Activated CD4-positive, alpha-beta T cell treated with anti-CD3 and anti-CD28 coated beads for 36 hours (primary cell): Measurements from ENCODE around the gene DIP2A. TPM values are rescaled to one million over a fixed set of nuclear protein-coding genes. Genes with fewer than 3 reads are reported as not detected.
A peak's percentile ranks its signal among the peaks of the same experiment; 100 is the strongest.

Experiments
- ATAC-seq: fragments of 200-7000 bp; cut with Tn5 transposase; one replicate; pipeline ENCODE4 v1.10.0; 2021; ENCODE audit warnings: mild to moderate bottlenecking, moderate library complexity
- CTCF ChIA-PET: fragments of 350-600 bp; sonication (Branson Sonifier 250); formaldehyde crosslinking; loops from one replicate; lab custom pipeline; 2021; ENCODE audit warnings: antibody characterized with exemption; lab: Charles Lee
- POLR2A ChIA-PET: fragments of 350-600 bp; sonication (Branson Sonifier 250); formaldehyde crosslinking; loops from one replicate; lab custom pipeline; 2021; ENCODE audit warnings: antibody characterized with exemption, inconsistent platforms; lab: Charles Lee
- DNase-seq: peaks from one replicate; pipeline ENCODE4 v3.0.0-alpha.2; 2020
- H3K27ac Mint-ChIP-seq: one replicate; pipeline ENCODE4 v1.8.0; 2021; ENCODE audit warnings: mixed read lengths
- H3K27me3 Mint-ChIP-seq: one replicate; pipeline ENCODE4 v1.8.0; 2021; ENCODE audit warnings: mixed read lengths
- H3K36me3 Mint-ChIP-seq: one replicate; pipeline ENCODE4 v1.8.0; 2021; ENCODE audit warnings: low read depth, mixed read lengths
- H3K4me1 Mint-ChIP-seq: one replicate; pipeline ENCODE4 v1.8.0; 2021; ENCODE audit warnings: mixed read lengths
- H3K4me3 Mint-ChIP-seq: one replicate; pipeline ENCODE4 v1.8.0; 2021; ENCODE audit warnings: mild to moderate bottlenecking, moderate library complexity, mixed read lengths
- H3K9me3 Mint-ChIP-seq: one replicate; pipeline ENCODE4 v1.8.0; 2021; ENCODE audit warnings: low read depth, mixed read lengths
- intact Hi-C, 2 experiments: fragments of 100-400 bp; cut with DNase I in 1 of 2; cut with micrococcal nuclease in 1 of 2; formaldehyde crosslinking; loops; one replicate each; pipeline versions ENCODE4 v1.14.2 to v1.15.1; 2022 to 2024; cut with DNase I, micrococcal nuclease
- total RNA-seq, 2 experiments: library from RNA; stranded (reverse); gene quantifications; one replicate each; pipeline ENCODE4 v1.2.3, GENCODE V29; 2021

DIP2A gene
- total RNA-seq, 2 experiments from 2014 or later: 25.2 to 27.7 TPM

DNA sequence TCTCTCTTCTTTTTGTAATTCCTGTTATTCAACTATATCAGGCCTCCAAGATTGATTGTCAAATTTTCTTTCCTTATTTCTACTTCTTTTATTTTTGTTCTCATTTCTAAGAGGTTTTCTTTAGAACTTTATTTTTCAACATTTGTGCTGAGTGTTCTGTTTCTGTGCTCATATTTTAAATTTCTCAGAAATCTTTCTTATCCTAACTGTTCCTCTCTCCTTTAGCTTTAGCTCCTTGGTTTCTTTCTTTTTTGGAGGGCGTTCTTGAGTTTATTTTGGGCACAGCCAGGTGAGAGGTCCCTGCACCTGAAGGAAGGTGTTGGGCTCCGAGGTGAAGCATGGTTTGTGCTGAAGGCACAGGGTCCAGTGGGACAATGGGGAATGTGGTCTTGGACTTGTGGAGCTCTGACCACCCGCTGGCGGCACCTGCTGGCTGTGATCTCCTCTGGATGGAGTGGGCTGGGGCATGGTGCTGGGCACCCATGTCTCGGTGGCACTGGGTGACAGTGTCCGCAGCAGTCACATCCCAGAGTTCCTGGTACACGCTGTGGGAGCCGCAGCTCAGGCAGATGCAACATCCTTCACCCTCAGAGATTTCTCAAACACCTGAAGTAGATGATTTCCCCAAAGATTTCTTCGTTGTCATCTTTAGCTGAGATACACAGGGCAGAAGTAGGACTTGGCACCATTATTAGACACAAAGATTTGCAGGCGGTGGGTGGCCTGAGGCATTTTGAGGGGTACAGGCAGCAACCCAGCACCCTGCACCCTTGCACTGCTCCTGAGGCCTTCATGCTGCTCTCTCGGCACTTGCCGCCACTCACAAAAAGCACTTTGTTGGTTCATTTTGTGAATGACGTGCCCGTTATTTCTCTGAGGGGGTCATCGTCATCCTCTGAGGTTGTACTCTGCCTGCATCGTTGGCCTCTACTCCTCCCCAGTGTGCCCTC, 38.2 kb upstream of the DIP2A start:
- DNase-seq: no peak
- CTCF ChIA-PET: no interaction called here
- Mint-ChIP-seq H3K9me3 (no peaks in the 10 kb centered on the region), H3K27me3 (no peaks in the 10 kb centered on the region), H3K36me3 (peaks cover 29% of the 10 kb centered on the region), H3K27ac (no peak overlapping the region), H3K4me3 (no peak overlapping the region), H3K4me1 (peaks cover 20% of the 10 kb centered on the region)
- POLR2A ChIA-PET: no interaction called here
- ATAC-seq: no peak
- intact Hi-C loops: no loop called here

DNA sequence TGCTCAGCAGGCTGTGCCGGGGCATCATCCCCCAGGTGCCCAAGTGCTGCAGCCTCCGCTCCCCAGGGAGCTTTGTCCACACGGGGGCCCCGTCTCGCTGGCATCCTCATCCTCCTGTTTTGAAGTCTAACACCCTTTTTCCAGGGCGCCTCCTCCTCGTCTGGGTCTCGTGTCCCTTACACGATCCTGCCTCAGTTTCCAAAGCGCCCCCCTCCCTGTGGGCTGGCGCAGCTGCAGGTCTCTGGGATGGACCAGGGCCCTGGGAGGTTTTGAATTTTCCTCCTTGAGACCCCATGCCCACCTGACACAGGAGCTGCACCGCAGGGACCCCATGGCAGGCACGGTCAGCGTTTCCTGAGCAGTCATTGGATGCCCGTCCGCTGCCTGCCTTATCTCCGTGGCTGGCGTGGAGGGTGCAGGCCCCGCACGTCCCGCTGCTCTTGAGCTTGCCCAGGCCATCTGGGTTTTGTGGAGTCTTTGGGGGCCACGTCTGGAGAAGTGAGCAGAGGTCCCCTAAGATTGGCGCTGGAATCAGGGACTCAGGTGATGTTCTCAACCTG, 37.4 kb upstream of the DIP2A start:
- CTCF ChIA-PET: no interaction called here
- POLR2A ChIA-PET: interaction anchor here (0.5 kb wide), 1 partner anchor 41 kb away, joined by 4 read pairs; no protein-coding TSS in a partner anchor
- Mint-ChIP-seq H3K27ac (no peak overlapping the region), H3K4me1 (peaks cover 20% of the 10 kb centered on the region), H3K27me3 (no peaks in the 10 kb centered on the region), H3K9me3 (no peaks in the 10 kb centered on the region), H3K36me3 (peaks cover 22% of the 10 kb centered on the region), H3K4me3 (no peak overlapping the region)
- intact Hi-C loops: no loop called here
- ATAC-seq: no peak
- DNase-seq: no peak

- Mint-ChIP-seq H3K27me3 (no peaks in the 10 kb centered on the region), H3K4me3 (no peak overlapping the region), H3K4me1 (peaks cover 20% of the 10 kb centered on the region), H3K36me3 (peaks cover 20% of the 10 kb centered on the region), H3K9me3 (no peaks in the 10 kb centered on the region), H3K27ac (no peak overlapping the region)
- DNase-seq (no peak), ATAC-seq (no peak)
- ChIA-PET POLR2A (interaction anchor here (0.5 kb wide), 1 partner anchor 41 kb away, joined by 4 read pairs; no protein-coding TSS in a partner anchor), CTCF (no interaction called here)
- intact Hi-C loops: no loop called here
Observed at GRCh38 chr21:46421756-46422555, 36.7 kb upstream of the DIP2A start.

- DNase-seq (no peak), ATAC-seq (no peak)
- H3K9me3 Mint-ChIP-seq: no peaks in the 10 kb centered on the region
- ChIA-PET POLR2A (no interaction called here), CTCF (no interaction called here)
- no peak overlapping the region for H3K4me3 Mint-ChIP-seq
- no peaks in the 10 kb centered on the region for H3K27me3 Mint-ChIP-seq
- intact Hi-C loops: no loop called here
- H3K36me3 Mint-ChIP-seq: peaks cover 21% of the 10 kb centered on the region
- no peak overlapping the region for H3K27ac Mint-ChIP-seq
- peaks cover 20% of the 10 kb centered on the region for H3K4me1 Mint-ChIP-seq
Observed at GRCh38 chr21:46422636-46423241, 36.0 kb upstream of the DIP2A start.

DNA sequence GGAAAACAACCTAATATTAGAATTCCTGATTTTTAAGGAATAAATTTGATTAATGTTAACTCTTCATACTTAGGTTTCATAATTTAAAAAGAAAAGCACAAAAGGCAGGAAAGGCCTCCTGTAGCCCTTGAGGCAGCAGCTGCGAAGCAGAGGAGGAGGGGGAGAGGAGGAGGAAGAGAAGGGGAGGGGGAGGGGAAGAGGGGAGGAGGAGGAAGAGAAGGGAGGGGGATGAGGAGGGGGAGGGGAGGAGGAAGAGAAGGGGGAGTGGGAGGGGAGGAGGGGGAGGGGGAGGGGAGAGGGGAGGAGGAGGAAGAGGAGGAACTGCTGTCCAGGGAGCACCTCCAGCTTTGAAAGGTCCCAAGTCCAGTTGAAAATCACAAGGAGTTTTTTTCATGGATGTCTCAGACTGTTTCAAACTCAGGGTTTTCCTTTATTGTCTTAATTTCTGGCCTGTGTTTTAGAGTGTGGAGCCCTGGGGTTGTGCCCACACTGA, 35.1 kb upstream of the DIP2A start:
- H3K9me3 Mint-ChIP-seq: no peaks in the 10 kb centered on the region
- no peak overlapping the region for H3K4me3 Mint-ChIP-seq
- CTCF ChIA-PET: no interaction called here

GRCh38 chr21:46424039-46424591, 34.6 kb upstream of the DIP2A start:
- Mint-ChIP-seq H3K36me3 (peaks cover 17% of the 10 kb centered on the region), H3K4me1 (peaks cover 20% of the 10 kb centered on the region), H3K27me3 (no peaks in the 10 kb centered on the region), H3K4me3 (no peak overlapping the region), H3K9me3 (no peaks in the 10 kb centered on the region), H3K27ac (peak overlapping the region; percentile 65)
- intact Hi-C loops: no loop called here
- DNase-seq (peak; percentile 18), ATAC-seq (peak; percentile 63)
- ChIA-PET CTCF (no interaction called here), POLR2A (no interaction called here)

More for the DNA sequence above, 35.1 kb upstream of the DIP2A start:
- Mint-ChIP-seq H3K27me3 (no peaks in the 10 kb centered on the region), H3K4me1 (peaks cover 20% of the 10 kb centered on the region), H3K27ac (peak overlapping the region; percentile 65), H3K36me3 (peaks cover 21% of the 10 kb centered on the region)
- ATAC-seq: no peak
- intact Hi-C loops: no loop called here
- no peak for DNase-seq
- POLR2A ChIA-PET: interaction anchor here (0.6 kb wide), 1 partner anchor 45 kb away, joined by 3 read pairs; no protein-coding TSS in a partner anchor

DNA sequence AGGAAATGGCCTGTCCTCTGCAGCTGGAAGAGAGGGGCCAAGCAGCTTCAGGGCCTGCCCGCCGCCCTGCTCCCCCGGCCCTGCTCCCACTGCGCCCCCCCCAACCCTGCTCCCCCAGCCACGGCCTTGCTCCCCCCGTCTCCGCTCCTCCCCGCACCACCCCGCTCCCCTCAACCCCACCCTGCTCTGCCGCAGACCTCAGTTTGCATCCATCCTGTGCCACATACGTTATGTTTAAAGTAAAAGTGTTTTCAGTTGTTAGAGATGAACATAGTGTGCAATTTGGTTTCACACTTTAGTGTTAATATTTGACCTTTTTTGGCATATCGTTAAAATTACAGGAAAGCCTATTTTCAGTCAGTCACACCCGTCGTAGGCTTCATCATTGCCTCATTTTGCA, 34.1 kb upstream of the DIP2A start:
- intact Hi-C loops: no loop called here
- POLR2A ChIA-PET: no interaction called here
- H3K27me3 Mint-ChIP-seq: no peaks in the 10 kb centered on the region
- no peaks in the 10 kb centered on the region for H3K9me3 Mint-ChIP-seq
- ATAC-seq: peak; percentile 16
- H3K4me1 Mint-ChIP-seq: peaks cover 20% of the 10 kb centered on the region
- peaks cover 16% of the 10 kb centered on the region for H3K36me3 Mint-ChIP-seq
- DNase-seq: peak; percentile 20
- CTCF ChIA-PET: no interaction called here
- peak overlapping the region; percentile 6 for H3K4me3 Mint-ChIP-seq
- H3K27ac Mint-ChIP-seq: peak overlapping the region; percentile 73

- Mint-ChIP-seq H3K4me3 (peak overlapping the region; percentile 6), H3K9me3 (no peaks in the 10 kb centered on the region), H3K4me1 (peaks cover 20% of the 10 kb centered on the region), H3K27ac (peak overlapping the region; percentile 73), H3K36me3 (peaks cover 20% of the 10 kb centered on the region), H3K27me3 (no peaks in the 10 kb centered on the region)
- intact Hi-C loops: no loop called here
- DNase-seq (no peak), ATAC-seq (no peak)
- CTCF ChIA-PET: interaction anchor here (0.6 kb wide), 1 partner anchor 33 kb away, joined by 3 read pairs; no protein-coding TSS in a partner anchor
- POLR2A ChIA-PET: no interaction called here
Observed at GRCh38 chr21:46425041-46425440, 33.6 kb upstream of the DIP2A start.

DNA sequence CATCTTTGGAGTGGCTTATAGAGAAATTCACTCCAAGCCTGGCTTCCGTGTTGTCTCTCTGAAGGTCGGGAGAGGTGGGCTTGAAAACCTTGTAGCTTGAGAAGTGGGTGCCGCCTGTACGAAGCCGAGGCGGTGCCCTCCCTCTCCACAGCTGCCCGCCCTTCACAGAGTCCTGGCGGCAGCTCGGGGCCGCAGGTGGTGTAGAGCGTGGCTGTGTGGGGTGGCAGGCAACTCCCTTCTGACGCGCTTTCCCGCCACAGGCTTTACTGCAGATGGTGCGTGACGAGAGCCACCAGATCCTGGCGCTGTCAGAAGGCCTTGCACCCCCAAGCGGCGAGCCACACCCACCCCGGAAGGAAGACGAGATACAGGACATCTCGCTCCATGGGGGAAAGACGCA, 33.1 kb upstream of the DIP2A start:
- H3K4me1 Mint-ChIP-seq: peaks cover 20% of the 10 kb centered on the region
- peak; percentile 37 for ATAC-seq
- no peak overlapping the region for H3K4me3 Mint-ChIP-seq

DNA sequence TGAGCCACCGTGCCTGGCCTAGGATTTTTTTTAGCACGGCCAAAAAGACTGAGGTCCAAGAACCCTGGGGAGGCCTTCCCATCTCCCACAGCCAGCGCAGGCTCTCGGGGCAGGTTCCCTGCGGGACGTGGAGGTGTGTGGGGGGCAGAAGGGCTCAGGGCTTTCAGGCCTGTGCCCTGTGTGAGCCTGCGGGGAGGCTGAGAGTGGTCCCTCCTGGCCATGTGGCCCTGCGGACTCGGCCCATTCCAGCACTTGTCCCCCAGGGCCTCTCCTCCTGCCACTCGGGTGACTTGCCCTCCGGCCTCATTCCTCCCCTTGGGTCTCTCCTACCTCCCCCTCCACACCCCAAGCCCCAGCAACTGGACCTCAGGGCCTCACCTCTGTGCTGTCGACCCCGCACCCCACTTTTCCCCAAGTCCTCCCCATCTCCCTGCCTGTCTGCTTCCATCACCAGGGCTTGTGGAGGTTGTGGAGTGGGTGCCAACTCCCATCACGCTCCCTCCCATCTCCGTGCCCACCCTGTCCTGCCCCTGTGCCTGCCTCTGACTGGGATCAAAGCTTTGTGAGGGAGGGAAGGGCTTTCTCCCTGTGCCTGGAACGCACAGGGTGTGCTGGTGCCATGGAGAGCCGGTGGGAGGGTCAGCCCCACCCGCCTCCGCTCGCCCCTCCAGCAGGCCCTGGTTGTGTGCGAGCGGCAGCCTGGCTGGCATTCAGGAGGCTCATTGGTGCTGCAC, 32.2 kb upstream of the DIP2A start:
- intact Hi-C loops: no loop called here
- peaks cover 20% of the 10 kb centered on the region for H3K4me1 Mint-ChIP-seq
- no peaks in the 10 kb centered on the region for H3K9me3 Mint-ChIP-seq
- no peak for DNase-seq
- ChIA-PET CTCF (no interaction called here), POLR2A (no interaction called here)
- H3K27me3 Mint-ChIP-seq: no peaks in the 10 kb centered on the region
- peaks cover 26% of the 10 kb centered on the region for H3K36me3 Mint-ChIP-seq
- H3K4me3 Mint-ChIP-seq: no peak overlapping the region
- H3K27ac Mint-ChIP-seq: no peak overlapping the region
- ATAC-seq: no peak

More for the DNA sequence above, 33.1 kb upstream of the DIP2A start:
- ChIA-PET CTCF (interaction anchor here (0.6 kb wide), 1 partner anchor 32 kb away, joined by 3 read pairs; no protein-coding TSS in a partner anchor), POLR2A (no interaction called here)
- peaks cover 20% of the 10 kb centered on the region for H3K36me3 Mint-ChIP-seq
- no peaks in the 10 kb centered on the region for H3K27me3 Mint-ChIP-seq
- no peaks in the 10 kb centered on the region for H3K9me3 Mint-ChIP-seq
- peak overlapping the region; percentile 73 for H3K27ac Mint-ChIP-seq
- intact Hi-C loops: no loop called here
- peak; percentile 59 for DNase-seq
